ENCODE measurements around the gene PACS1.

GRCh38 chr11:66072518-66072917, 2.4 kb downstream of the PACS1 start:
- TF ChIP-seq SIN3A (IDR thresholded peaks at IDR 0.05; ENCODE audit: borderline replicate concordance, insufficient read depth, low read depth, low read length) (no peak), CTCF (IDR thresholded peaks at IDR 0.05) (no peak), REST (IDR thresholded peaks at IDR 0.05; ENCODE audit: insufficient read depth in 1 of 2, low read depth in 2 of 2, low read length in 1 of 2) (no peak), POLR2AphosphoS5 (IDR thresholded peaks at IDR 0.05; ENCODE audit: low read depth, low read length) (no peak)

Measured in Panc1 (cell line).